ENCODE measurements around the gene KRT16. TPM values are rescaled to one million over a fixed set of nuclear protein-coding genes. Genes with fewer than 3 reads are reported as not detected.
"Not testable (repeated sequence)": the region's sequence is repeated elsewhere in the genome, so short reads cannot be mapped to it uniquely, and the experiment has no call there.

Gene KRT16
- total RNA-seq, 2 donors from 2014 or later = not detected

- no peak for ATAC-seq
- H3K4me3 Mint-ChIP-seq = no peak overlapping the region
- no peaks in the 10 kb centered on the region for H3K36me3 Mint-ChIP-seq
Observed at GRCh38 chr17:41652461-41652970, 39.9 kb upstream of the KRT16 start.

GRCh38 chr17:41651625-41652460, 39.3 kb upstream of the KRT16 start:
- peaks cover 6 to 16% of the 10 kb centered on the region in 2 donors for H3K4me1 Mint-ChIP-seq (ENCODE audit: low read depth in 2 of 2)
- H3K9me3 Mint-ChIP-seq = no peaks in the 10 kb centered on the region
- H3K36me3 Mint-ChIP-seq = no peaks in the 10 kb centered on the region
- no peak overlapping the region for H3K27ac Mint-ChIP-seq
- H3K27me3 Mint-ChIP-seq = no peaks in the 10 kb centered on the region
- ATAC-seq (no peak), DNase-seq (ENCODE audit: low spot score) (no peak)
- no peak overlapping the region for H3K4me3 Mint-ChIP-seq

More at GRCh38 chr17:41652461-41652970, 39.9 kb upstream of the KRT16 start:
- no peak overlapping the region for H3K27ac Mint-ChIP-seq
- H3K27me3 Mint-ChIP-seq = no peaks in the 10 kb centered on the region
- DNase-seq (ENCODE audit: low spot score) = no peak
- H3K4me1 Mint-ChIP-seq (ENCODE audit: low read depth in 2 of 2) = peaks cover 6 to 16% of the 10 kb centered on the region in 2 donors
- no peaks in the 10 kb centered on the region for H3K9me3 Mint-ChIP-seq

DNA sequence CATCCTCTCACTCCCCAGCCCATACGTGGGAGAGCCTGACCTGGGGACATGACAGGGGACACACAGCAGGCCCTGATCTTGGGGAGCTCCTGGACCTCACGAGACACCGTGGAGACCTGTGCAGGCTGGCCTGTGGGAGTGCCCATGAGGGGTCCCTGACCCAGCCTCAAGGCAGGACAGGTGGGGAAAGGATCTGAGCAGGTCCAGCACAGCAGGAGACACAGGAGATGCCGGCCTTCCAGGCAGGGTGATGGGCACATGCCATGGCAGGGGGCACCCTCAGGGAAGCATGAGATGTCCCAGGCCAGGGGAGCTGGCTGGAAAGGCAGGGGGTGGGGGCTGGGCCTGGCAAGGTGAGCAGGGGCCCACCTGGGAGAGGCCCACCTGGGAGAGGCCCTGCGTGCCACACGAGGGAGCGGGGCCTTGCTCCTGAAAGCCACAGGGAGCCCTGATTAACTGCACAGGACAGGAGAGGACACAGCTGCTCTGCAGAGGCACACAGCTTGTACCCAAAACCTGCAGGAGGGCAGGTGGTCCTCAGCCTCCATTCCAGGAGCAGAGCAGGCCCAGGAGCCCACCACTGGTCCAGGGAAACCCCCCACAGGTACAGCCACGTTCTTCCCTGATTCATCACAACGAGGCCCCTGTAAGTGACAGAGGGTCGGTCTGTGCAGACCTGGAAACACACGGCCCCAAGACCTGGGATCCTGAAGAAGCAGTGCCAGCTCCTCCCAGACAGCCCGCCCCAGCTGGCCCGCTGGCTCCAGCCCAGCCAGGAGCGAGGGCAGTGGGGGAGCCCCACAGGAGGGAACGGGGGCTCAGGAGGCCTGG, 38.4 kb upstream of the KRT16 start:
- Mint-ChIP-seq H3K9me3 (no peaks in the 10 kb centered on the region), H3K27me3 (no peaks in the 10 kb centered on the region), H3K36me3 (no peaks in the 10 kb centered on the region), H3K27ac (no peak overlapping the region), H3K4me3 (no peak overlapping the region), H3K4me1 (ENCODE audit: low read depth in 2 of 2) (peaks cover 6 to 16% of the 10 kb centered on the region in 2 donors)
- DNase-seq (ENCODE audit: low spot score) = no peak
- no peak for ATAC-seq

GRCh38 chr17:41649923-41650519, 37.5 kb upstream of the KRT16 start:
- no peak for DNase-seq (ENCODE audit: low spot score)
- no peak overlapping the region for H3K27ac Mint-ChIP-seq
- no peak overlapping the region for H3K4me3 Mint-ChIP-seq
- peaks cover 6 to 16% of the 10 kb centered on the region in 2 donors for H3K4me1 Mint-ChIP-seq (ENCODE audit: low read depth in 2 of 2)
- no peaks in the 10 kb centered on the region for H3K9me3 Mint-ChIP-seq
- no peak for ATAC-seq
- no peaks in the 10 kb centered on the region for H3K27me3 Mint-ChIP-seq
- H3K36me3 Mint-ChIP-seq = no peaks in the 10 kb centered on the region

GRCh38 chr17:41648411-41649195, 36.0 kb upstream of the KRT16 start:
- Mint-ChIP-seq H3K36me3 (no peaks in the 10 kb centered on the region), H3K4me1 (ENCODE audit: low read depth in 2 of 2) (peaks cover 6 to 16% of the 10 kb centered on the region in 2 donors), H3K9me3 (no peaks in the 10 kb centered on the region), H3K27ac (no peak overlapping the region), H3K27me3 (no peaks in the 10 kb centered on the region), H3K4me3 (peak overlapping the region; percentile 64)
- DNase-seq (ENCODE audit: low spot score) (peak; percentile 83), ATAC-seq (peak; percentile 90 to 91)

DNA sequence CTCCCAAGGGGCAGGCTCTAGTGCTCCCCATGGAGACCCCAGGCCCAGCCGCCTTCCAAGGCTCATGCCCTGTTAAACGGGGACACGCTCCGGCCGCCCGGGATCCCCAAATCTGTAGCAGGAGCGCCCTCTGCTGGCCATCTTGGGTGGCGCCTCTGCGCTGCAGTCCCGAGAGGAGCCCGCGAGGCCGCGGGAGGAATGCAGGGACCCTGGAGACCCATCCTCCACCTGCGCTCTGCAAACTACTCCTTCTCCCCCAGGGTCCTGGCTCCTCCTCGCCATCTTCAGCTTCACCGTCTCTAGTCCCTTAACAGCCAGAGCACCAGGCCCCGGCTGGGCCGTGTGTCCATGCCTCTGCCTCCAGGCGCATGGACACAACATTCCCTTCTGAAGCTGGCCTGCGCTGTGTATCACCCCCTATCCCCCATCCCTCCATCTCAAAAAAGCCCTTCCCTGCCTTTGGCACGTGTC, 35.4 kb upstream of the KRT16 start:
- peaks cover 6 to 16% of the 10 kb centered on the region in 2 donors for H3K4me1 Mint-ChIP-seq (ENCODE audit: low read depth in 2 of 2)
- H3K4me3 Mint-ChIP-seq = peak overlapping the region; percentile 64
- no peaks in the 10 kb centered on the region for H3K36me3 Mint-ChIP-seq
- no peak overlapping the region for H3K27ac Mint-ChIP-seq
- DNase-seq (ENCODE audit: low spot score) (peak; percentile 89), ATAC-seq (peak; percentile 79 to 82)
- H3K9me3 Mint-ChIP-seq = no peaks in the 10 kb centered on the region
- H3K27me3 Mint-ChIP-seq = no peaks in the 10 kb centered on the region

DNA sequence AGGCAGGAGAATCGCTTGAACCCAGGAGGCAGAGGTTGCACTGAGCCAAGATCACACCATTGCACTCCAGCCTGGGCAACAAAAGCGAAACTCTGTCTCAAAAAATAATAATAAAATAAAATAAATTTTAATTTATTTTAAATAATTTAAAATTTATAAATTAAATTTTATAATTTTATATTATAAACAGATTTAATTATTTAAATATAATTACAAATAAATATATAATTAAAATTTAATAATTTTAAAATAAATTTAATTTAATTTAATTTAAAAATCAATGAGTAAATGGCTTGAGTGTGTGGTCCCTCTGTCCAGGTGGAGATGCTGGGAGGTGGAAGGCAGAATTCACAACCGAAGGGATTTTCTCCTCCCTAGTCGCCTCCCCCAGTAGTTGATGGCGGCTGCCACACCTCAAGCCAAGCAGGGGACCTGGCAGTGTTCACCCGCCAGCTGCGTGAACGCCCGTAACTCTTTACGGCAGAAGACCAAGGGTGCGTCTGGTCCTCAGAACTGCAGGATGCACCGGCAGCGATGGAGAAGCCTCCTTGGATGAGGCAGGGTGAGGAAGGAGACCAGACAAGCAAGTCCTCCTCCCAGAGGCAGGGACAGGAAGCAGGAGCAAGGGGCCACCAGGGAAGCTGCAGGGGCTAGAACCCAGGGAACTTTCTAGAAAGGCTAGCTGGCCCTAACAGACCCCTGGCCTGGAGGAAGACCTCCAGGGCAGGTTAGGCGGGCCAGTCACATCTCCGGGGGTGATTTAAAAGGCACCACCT, 34.7 kb upstream of the KRT16 start:
- no peak overlapping the region for H3K27ac Mint-ChIP-seq
- H3K36me3 Mint-ChIP-seq = no peaks in the 10 kb centered on the region
- no peaks in the 10 kb centered on the region for H3K9me3 Mint-ChIP-seq
- H3K4me3 Mint-ChIP-seq = no peak overlapping the region
- H3K27me3 Mint-ChIP-seq = no peaks in the 10 kb centered on the region
- peaks cover 6 to 16% of the 10 kb centered on the region in 2 donors for H3K4me1 Mint-ChIP-seq (ENCODE audit: low read depth in 2 of 2)
- no peak for ATAC-seq
- DNase-seq (ENCODE audit: low spot score) = no peak

DNA sequence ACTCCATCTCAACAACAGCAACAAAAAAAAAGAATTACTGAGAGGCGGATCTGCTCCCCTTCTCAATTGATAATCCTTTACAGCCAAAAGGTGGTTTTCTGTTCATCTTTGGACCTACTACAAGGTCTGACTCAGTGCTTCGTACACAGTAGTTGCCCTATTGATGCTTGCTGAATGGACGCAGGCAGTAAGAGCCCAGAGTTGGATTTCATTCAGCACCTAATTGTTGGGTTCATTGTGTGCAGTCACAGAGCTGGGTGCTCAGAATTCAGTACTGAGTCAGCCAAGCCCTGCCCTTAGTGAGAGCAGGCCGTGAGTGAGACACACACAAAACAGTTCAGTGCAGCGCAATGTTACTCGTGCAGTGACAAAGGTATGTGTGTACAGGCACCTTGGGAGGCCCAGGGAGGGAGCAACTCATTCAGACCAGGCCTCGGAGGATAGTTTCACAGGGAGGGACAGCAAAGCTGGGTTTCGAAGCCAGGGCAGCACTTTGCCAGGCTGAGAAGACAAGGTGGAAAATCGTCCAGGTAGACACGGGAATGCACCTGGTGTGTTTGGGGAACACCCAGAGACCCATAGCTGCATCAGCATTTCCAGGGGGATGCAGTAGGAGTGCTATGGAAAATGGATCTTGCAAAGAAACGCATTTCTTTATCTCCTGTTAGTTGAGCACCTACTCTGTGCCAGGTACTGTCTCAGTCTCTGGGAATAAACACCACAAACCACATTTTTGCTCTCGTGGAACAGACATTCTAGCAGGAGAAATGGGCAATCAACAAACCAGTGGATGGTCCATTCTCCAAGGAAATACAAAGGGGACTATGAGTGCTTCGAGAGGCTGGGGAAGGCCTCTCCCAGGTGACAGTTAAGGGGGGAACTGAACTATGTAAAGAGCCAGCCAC, 29.9 kb upstream of the KRT16 start:
- Mint-ChIP-seq H3K27me3 (no peaks in the 10 kb centered on the region), H3K27ac (no peak overlapping the region), H3K9me3 (no peaks in the 10 kb centered on the region), H3K4me3 (no peak overlapping the region), H3K4me1 (ENCODE audit: low read depth in 2 of 2) (peaks cover 0 to 2% of the 10 kb centered on the region in 2 donors), H3K36me3 (no peaks in the 10 kb centered on the region)
- ATAC-seq (no peak), DNase-seq (ENCODE audit: low spot score) (no peak)

- not testable (repeated sequence) for H3K27ac Mint-ChIP-seq; H3K27me3 Mint-ChIP-seq; H3K4me3 Mint-ChIP-seq; H3K9me3 Mint-ChIP-seq; DNase-seq (ENCODE audit: low spot score); ATAC-seq; H3K4me1 Mint-ChIP-seq (ENCODE audit: low read depth in 2 of 2); H3K36me3 Mint-ChIP-seq
Observed at GRCh38 chr17:41640596-41640995, 28.0 kb upstream of the KRT16 start.

DNA sequence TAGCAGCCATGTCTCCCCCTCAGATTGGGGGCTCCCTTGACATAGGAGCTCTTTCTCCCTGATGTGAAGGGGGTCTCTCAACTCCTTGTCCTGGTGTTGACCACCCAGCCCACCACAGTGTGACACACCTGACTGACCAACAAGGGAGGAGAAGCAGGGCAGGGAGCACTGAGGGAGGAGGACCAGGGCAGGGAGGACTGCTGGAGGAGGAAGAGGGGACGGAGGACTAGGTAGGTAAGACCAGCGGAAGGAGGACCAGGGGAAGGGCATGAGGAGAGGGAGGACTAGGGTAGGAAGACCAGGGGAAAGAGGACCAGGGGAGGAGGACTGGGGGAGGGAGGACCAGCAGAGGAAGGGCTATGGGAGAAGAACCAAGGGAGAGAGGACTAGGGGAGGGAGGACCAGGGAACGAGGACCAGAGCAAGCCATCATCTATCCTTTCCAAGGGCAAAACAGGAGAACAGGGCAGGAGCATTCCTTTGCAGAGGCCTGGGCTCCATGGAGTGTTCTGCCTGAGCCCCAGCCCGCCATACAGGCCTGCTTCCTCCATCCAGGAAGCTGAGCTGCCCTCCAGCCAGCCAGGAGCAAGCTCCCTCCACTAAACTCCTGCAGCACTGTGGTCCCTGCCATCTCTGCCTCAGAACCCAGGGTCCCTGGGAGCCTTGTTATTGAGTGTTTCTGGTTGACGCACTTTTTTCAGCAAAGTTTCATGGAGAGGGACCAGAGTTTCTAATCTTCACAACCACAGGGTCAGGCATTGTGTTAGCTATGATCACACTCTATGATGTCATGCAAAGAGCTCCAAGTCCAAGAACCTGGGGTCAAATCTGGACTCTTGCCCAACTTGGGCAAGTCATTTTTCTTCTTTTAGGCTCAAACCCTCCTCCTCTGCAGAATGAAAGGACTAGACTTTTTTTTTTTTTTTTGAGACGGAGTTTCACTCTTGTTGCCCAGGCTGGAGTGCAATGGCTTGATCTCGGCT, 27.2 kb upstream of the KRT16 start:
- DNase-seq (ENCODE audit: low spot score) (no peak), ATAC-seq (peak in 1 of 2 donors; percentile 4)
- H3K4me3 Mint-ChIP-seq = no peak overlapping the region
- no peak overlapping the region for H3K27ac Mint-ChIP-seq
- peaks cover 0 to 2% of the 10 kb centered on the region in 2 donors for H3K4me1 Mint-ChIP-seq (ENCODE audit: low read depth in 2 of 2)
- H3K36me3 Mint-ChIP-seq = no peaks in the 10 kb centered on the region
- H3K27me3 Mint-ChIP-seq = no peaks in the 10 kb centered on the region
- no peaks in the 10 kb centered on the region for H3K9me3 Mint-ChIP-seq

- H3K36me3 Mint-ChIP-seq = no peaks in the 10 kb centered on the region
- no peak for ATAC-seq
Observed at GRCh38 chr17:41638941-41639340, 26.4 kb upstream of the KRT16 start.

More at GRCh38 chr17:41638941-41639340, 26.4 kb upstream of the KRT16 start:
- Mint-ChIP-seq H3K9me3 (no peaks in the 10 kb centered on the region), H3K27ac (no peak overlapping the region), H3K4me1 (ENCODE audit: low read depth in 2 of 2) (peaks cover 0 to 2% of the 10 kb centered on the region in 2 donors), H3K27me3 (no peaks in the 10 kb centered on the region), H3K4me3 (no peak overlapping the region)
- no peak for DNase-seq (ENCODE audit: low spot score)

Measured in natural killer cell treated with Interleukin-12 subunit alpha and Interleukin-12 subunit beta and Interleukin-15 and Interleukin-18, amount 100 ng/mL, for 72 hours (primary cell).